Mesothelial cell of epicardium (in vitro differentiated cells): Measurements from ENCODE around the gene DCDC1. TPM values are rescaled to one million over a fixed set of nuclear protein-coding genes. Genes with fewer than 3 reads are reported as not detected.

Experiments used
- DNase-seq, 2 experiments: peaks; one replicate each; pipeline ENCODE4 v3.0.0; 2021; ENCODE audit warnings: low spot score in 2 of 2; ENCODE audit not compliant: unreplicated experiment in 2 of 2
- H3K27ac Mint-ChIP-seq: 2 replicates; pipeline ENCODE4 v1.8.0; 2021; ENCODE audit warnings: mixed read lengths
- H3K27me3 Mint-ChIP-seq: 2 replicates; pipeline ENCODE4 v1.8.0; 2021; ENCODE audit warnings: low read depth, mixed read lengths
- H3K36me3 Mint-ChIP-seq: 2 replicates; pipeline ENCODE4 v1.8.0; 2021; ENCODE audit warnings: mixed read lengths
- H3K4me1 Mint-ChIP-seq: 2 replicates; pipeline ENCODE4 v1.8.0; 2021; ENCODE audit warnings: mixed read lengths
- H3K4me3 Mint-ChIP-seq: 2 replicates; pipeline ENCODE4 v1.8.0; 2021; ENCODE audit warnings: mild to moderate bottlenecking, moderate library complexity, mixed read lengths
- H3K9me3 Mint-ChIP-seq: 2 replicates; pipeline ENCODE4 v1.8.0; 2021; ENCODE audit warnings: mixed read lengths
- total RNA-seq: library from RNA; stranded (reverse); gene quantifications from 3 replicates; pipeline ENCODE4 v1.2.1, GENCODE V29; 2021
- TF ChIP-seq, protein P1 (sequence below): fragments of 200-600 bp; sonication (generic); IDR thresholded peaks from one replicate; pipeline ENCODE4 v1.5.0; 2021; ENCODE audit warnings: antibody characterized with exemption; ENCODE audit not compliant: unreplicated experiment

Gene DCDC1
- total RNA-seq, 1 donor from 2014 or later, result 1.2 TPM

DNA sequence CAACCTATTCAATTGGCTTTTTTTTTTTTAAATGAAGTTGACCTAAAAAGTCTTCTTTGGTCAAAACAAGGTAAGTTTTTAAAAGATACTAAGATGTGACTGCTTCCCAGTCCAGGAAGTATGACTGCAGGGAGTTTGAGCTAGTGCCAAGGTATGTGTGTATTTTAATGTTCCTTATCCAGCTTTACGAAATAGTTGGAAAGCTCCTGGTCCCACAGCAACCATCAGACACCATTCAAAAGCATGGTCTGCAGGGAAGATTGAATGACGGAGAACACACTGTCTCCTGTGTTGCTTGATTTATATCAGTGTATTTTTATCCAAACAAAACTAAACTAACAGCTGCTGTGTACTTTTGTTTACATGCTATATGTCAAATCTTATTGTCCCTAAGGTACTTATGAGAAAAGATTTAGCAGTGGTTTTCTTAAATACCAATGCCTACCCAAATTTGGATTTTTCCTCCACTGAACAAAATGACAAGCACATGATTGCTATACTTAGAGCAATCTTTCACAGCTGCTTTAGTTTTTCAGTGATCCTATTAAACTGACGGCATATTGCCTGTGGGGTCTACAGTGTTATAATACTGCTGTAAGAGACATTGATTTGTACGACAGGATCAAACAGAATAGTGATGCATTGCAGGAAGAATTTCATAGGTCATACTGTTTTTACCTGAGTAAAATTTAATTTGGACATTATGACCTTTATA lies 122.9 kb downstream of the DCDC1 start:
- peaks cover 4% of the 10 kb centered on the region for H3K4me1 Mint-ChIP-seq
- TF ChIP-seq, protein P1, sequence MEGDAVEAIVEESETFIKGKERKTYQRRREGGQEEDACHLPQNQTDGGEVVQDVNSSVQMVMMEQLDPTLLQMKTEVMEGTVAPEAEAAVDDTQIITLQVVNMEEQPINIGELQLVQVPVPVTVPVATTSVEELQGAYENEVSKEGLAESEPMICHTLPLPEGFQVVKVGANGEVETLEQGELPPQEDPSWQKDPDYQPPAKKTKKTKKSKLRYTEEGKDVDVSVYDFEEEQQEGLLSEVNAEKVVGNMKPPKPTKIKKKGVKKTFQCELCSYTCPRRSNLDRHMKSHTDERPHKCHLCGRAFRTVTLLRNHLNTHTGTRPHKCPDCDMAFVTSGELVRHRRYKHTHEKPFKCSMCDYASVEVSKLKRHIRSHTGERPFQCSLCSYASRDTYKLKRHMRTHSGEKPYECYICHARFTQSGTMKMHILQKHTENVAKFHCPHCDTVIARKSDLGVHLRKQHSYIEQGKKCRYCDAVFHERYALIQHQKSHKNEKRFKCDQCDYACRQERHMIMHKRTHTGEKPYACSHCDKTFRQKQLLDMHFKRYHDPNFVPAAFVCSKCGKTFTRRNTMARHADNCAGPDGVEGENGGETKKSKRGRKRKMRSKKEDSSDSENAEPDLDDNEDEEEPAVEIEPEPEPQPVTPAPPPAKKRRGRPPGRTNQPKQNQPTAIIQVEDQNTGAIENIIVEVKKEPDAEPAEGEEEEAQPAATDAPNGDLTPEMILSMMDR, result no peak
- peaks cover 6% of the 10 kb centered on the region for H3K27me3 Mint-ChIP-seq
- no peaks in the 10 kb centered on the region for H3K9me3 Mint-ChIP-seq
- no peak overlapping the region for H3K4me3 Mint-ChIP-seq
- no peak for DNase-seq
- H3K36me3 Mint-ChIP-seq, result no peaks in the 10 kb centered on the region
- no peak overlapping the region for H3K27ac Mint-ChIP-seq

DNA sequence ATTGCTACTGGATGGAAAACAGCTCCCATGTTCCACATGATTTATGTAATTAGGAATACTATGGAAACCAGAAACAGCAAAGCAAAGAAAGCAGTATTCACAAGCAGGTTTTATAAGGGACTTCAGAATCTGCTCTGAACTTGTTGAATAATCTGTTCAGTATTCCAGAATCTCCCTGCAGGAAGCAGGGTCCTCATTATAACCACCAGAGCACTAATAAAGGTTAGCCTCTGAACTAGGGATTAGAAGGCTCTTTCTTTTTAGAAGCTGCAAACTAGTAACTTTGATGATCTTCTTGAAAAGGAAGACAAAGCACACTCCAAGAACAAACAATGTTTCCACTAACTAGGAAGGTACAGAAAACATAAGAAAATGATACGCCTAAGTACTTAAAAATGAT lies 125.8 kb downstream of the DCDC1 start:
- no peak overlapping the region for H3K27ac Mint-ChIP-seq
- H3K4me3 Mint-ChIP-seq, result no peak overlapping the region
- no peak for DNase-seq
- TF ChIP-seq, protein P1, result no peak
- H3K36me3 Mint-ChIP-seq, result no peaks in the 10 kb centered on the region
- no peaks in the 10 kb centered on the region for H3K9me3 Mint-ChIP-seq
- peaks cover 10% of the 10 kb centered on the region for H3K4me1 Mint-ChIP-seq
- H3K27me3 Mint-ChIP-seq, result peaks cover under 1% of the 10 kb centered on the region

DNA sequence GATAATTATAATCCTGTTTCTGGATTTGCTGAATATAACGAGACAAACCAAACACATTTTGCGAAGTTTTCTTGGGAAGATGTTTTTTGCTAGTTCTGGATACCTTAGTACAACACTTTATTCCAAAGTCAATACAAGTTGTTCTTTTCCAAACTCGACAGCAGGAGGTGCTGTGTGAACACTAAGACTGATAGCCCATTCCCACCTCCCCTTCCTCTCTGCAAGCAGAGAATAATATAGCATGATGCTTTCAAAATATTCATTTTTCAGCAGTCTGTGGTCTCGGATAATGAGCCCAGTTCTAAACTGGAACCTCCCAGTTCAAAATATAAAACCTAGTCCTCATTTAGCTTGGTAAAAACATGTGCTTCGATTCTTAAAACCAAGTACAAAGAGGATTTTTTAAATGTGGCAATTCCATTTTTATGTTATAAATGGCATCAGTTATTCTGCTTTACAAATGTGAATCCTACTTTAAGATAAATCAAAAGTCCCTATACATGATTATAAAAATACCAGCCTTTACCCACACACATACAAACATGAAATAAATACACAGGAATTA lies 129.1 kb downstream of the DCDC1 start:
- Mint-ChIP-seq H3K4me3 (no peak overlapping the region), H3K27ac (no peak overlapping the region)
- DNase-seq, result peak in 1 of 2 experiments; percentile 40

DNA sequence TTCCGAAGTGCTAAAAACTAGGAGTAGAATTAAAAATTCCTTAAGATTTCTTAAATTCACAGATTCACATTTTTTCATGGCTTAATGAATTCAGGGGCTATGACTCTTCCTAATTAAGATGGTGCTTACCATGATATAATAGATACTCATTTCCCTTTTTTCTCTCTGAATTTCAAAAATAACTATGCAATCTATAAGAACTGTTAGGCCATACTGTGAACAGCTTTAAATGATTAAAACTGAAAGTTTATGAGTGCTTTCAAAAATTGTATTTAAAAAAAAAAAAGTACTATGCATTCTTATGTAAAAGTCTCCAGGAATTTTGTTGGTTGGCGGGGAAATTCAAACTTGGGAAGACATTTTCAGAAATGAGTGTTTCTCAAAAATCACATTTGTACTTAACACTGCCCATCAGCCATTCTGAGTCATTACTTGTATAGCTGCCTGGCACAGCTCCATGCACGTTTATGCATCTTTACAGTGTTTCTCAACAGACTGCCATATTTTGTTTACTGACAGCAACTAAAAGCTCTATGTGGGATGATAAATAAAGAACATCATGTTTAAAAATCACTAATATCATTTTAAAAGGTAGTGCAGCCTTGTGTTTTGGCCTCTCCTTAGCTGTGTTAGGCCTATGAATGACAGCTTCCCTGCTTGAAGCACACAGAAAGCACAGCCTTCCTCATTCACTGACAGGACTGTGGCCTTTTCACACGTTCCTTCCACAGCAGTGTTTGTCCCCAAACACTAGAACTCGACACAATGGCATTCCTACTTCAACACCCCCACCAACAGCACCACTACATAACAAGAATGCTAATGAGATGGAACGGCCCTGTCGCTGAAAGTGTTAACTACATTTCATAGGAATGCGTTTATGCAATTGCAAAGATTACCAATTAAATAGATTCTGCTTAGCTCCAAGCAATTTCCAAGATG lies 131.4 kb downstream of the DCDC1 start:
- Mint-ChIP-seq H3K9me3 (no peaks in the 10 kb centered on the region), H3K27ac (no peak overlapping the region), H3K4me3 (no peak overlapping the region), H3K4me1 (peaks cover 6% of the 10 kb centered on the region), H3K36me3 (no peaks in the 10 kb centered on the region), H3K27me3 (no peaks in the 10 kb centered on the region)
- TF ChIP-seq, protein P1, result no peak
- DNase-seq, result no peak

More for the DNA sequence above, 129.1 kb downstream of the DCDC1 start:
- Mint-ChIP-seq H3K4me1 (peaks cover 10% of the 10 kb centered on the region), H3K27me3 (no peaks in the 10 kb centered on the region), H3K36me3 (no peaks in the 10 kb centered on the region), H3K9me3 (no peaks in the 10 kb centered on the region)
- TF ChIP-seq, protein P1, result peak; percentile 56

DNA sequence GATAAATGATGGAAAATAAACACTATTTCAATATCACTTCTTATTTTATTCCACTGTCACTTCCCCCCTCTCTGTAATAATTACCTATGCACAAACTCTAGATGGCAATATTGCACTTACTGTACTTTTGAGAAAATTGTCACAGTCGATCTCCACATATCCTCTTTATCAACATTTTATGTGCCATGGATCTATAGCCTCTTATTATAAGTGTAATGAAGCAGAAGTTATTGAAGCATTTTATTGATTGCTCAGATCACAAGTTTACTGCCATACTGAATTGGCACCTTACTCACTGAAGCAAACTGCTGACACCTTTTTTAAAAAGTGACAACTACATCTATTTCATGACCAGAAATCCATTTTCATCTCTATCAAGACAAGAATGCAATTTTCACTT lies 133.4 kb downstream of the DCDC1 start:
- TF ChIP-seq, protein P1, result no peak
- DNase-seq, result no peak
- H3K4me1 Mint-ChIP-seq, result peaks cover 6% of the 10 kb centered on the region
- no peaks in the 10 kb centered on the region for H3K36me3 Mint-ChIP-seq
- H3K4me3 Mint-ChIP-seq, result no peak overlapping the region
- no peaks in the 10 kb centered on the region for H3K27me3 Mint-ChIP-seq
- H3K9me3 Mint-ChIP-seq, result no peaks in the 10 kb centered on the region
- H3K27ac Mint-ChIP-seq, result no peak overlapping the region
